ENCODE results near the gene WDR35.

DNA sequence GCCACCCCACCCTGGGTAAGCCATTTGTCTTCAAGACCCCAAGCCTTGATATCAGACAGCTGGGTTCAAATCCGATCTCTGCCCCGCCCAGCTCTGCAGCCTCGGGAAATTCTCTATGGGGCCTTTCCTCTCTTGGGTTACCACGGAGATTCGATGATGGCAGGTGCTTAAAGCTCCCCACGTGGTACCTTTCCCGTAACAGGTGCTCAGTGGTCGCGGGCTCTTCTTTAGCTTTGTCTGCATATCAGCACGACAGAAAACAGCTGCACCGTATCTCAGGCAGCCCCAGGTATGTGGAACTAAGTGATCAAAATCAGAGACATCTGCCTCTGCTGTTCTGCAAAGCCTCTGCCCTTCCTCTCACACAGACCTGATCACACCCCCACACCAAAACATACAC, 125.5 kb downstream of the WDR35 start:
- TF ChIP-seq ELF4 (IDR thresholded peaks at IDR 0.05) (no peak), BHLHE40 (IDR thresholded peaks at IDR 0.05; ENCODE audit: borderline replicate concordance) (no peak)
